SK-N-SH (cell line): Measurements from ENCODE around the gene FALEC. TPM values are rescaled to one million over a fixed set of nuclear protein-coding genes. Genes with fewer than 3 reads are reported as not detected.

Experiments used
- CTCF ChIA-PET: fragments of 300-600, 350-600 bp; formaldehyde crosslinking; extraction: SDS; loops from one replicate; lab custom pipeline; 2021; lab: Yijun Ruan, JAX
- POLR2A ChIA-PET: fragments of 350-600 bp; sonication (Branson Sonifier 250); formaldehyde crosslinking; extraction: SDS; loops from one replicate; lab custom pipeline; 2020; ENCODE audit warnings: antibody characterized with exemption, inconsistent platforms; lab: Yijun Ruan, JAX
- DNase-seq: peaks from one replicate; pipeline ENCODE4 v3.0.0; 2012
- H2AFZ ChIP-seq: fragments of 200-600 bp; sonication (generic); 2 replicates; pipeline ENCODE4 v1.8.1; 2016; ENCODE audit warnings: antibody characterized with exemption, mild to moderate bottlenecking, low read depth
- H3F3A ChIP-seq: fragments of 200-600 bp; sonication (generic); replicated peaks from 2 replicates; pipeline ENCODE3; 2016; ENCODE audit warnings: antibody characterized with exemption, mild to moderate bottlenecking; ENCODE audit not compliant: insufficient read depth
- H3K27ac ChIP-seq, 2 experiments: fragments of 200-500 bp in 1 of 2; fragments of 200-600 bp in 1 of 2; sonication (Bioruptor generic) in 1 of 2; sonication (generic), shearing (Covaris generic) in 1 of 2; 2 replicates each; pipeline versions ENCODE4 v1.5.1 to v1.6.1; 2014 to 2016; ENCODE audit warnings: low read depth in 2 of 2, inconsistent platforms in 1 of 2, low read length in 1 of 2, mild to moderate bottlenecking in 1 of 2, mixed read lengths in 1 of 2
- H3K27me3 ChIP-seq: fragments of 200-600 bp; sonication (generic), shearing (Covaris generic); 2 replicates; pipeline ENCODE4 v1.6.1; 2016; ENCODE audit warnings: mixed run types; ENCODE audit not compliant: insufficient read depth
- H3K36me3 ChIP-seq, 2 experiments: fragments of 200-500 bp in 1 of 2; fragments of 200-600 bp in 1 of 2; sonication (Bioruptor generic) in 1 of 2; sonication (generic) in 1 of 2; replicated peaks in 1 of 2; 2 replicates each; pipeline versions ENCODE3 to v1.5.1; 2014 to 2016; ENCODE audit warnings: low read length in 1 of 2, mild to moderate bottlenecking in 1 of 2; ENCODE audit not compliant: insufficient read depth in 2 of 2, control insufficient read depth in 1 of 2
- H3K4me1 ChIP-seq, 2 experiments: fragments of 200-500 bp in 1 of 2; fragments of 200-600 bp in 1 of 2; sonication (Bioruptor generic) in 1 of 2; sonication (generic), shearing (Covaris generic) in 1 of 2; 2 replicates each; pipeline versions ENCODE4 v1.5.1 to v1.6.1; 2014 to 2016; ENCODE audit warnings: low read depth in 1 of 2, low read length in 1 of 2, mixed run types in 1 of 2; ENCODE audit not compliant: insufficient read depth in 2 of 2, control insufficient read depth in 1 of 2
- H3K4me2 ChIP-seq: fragments of 200-600 bp; sonication (generic), shearing (Covaris generic); 2 replicates; pipeline ENCODE4 v1.6.1; 2017; ENCODE audit warnings: mixed run types
- H3K4me3 ChIP-seq, 2 experiments: fragments of 200-500 bp in 1 of 2; fragments of 200-600 bp in 1 of 2; sonication (Bioruptor generic) in 1 of 2; sonication (generic), shearing (Covaris generic) in 1 of 2; 2 replicates each; pipeline versions ENCODE4 v1.5.1 to v1.8.1; 2014 to 2016; ENCODE audit warnings: low read depth in 2 of 2, inconsistent platforms in 1 of 2, low read length in 1 of 2, mild to moderate bottlenecking in 1 of 2, mixed read lengths in 1 of 2, moderate library complexity in 1 of 2
- H3K79me2 ChIP-seq: fragments of 200-600 bp; sonication (generic); 2 replicates; pipeline ENCODE4 v1.8.1; 2017; ENCODE audit warnings: mild to moderate bottlenecking; ENCODE audit not compliant: insufficient read depth
- H3K9ac ChIP-seq: fragments of 200-600 bp; sonication (generic); 2 replicates; pipeline ENCODE4 v1.6.1; 2017; ENCODE audit warnings: mixed run types
- H3K9me2 ChIP-seq: fragments of 200-600 bp; sonication (generic); 2 replicates; pipeline ENCODE4 v1.6.1; 2017; ENCODE audit warnings: mixed run types
- H3K9me3 ChIP-seq: fragments of 200-600 bp; sonication (generic); 2 replicates; pipeline ENCODE4 v1.6.1; 2017; ENCODE audit warnings: mixed run types, mild to moderate bottlenecking, moderate library complexity
- H4K20me1 ChIP-seq: fragments of 200-600 bp; sonication (generic); 2 replicates; pipeline ENCODE4 v1.6.1; 2017; ENCODE audit warnings: mild to moderate bottlenecking, mixed run types; ENCODE audit not compliant: insufficient read depth
- ELF1 ChIP-seq: IDR thresholded peaks from 2 replicates; pipeline ENCODE4 v1.4.0; 2012
- EP300 ChIP-seq, 2 experiments: IDR thresholded peaks; 2 replicates each; pipeline versions ENCODE4 v1.4.0 to v1.6.1; 2012; ENCODE audit warnings: borderline replicate concordance in 1 of 2, low read depth in 1 of 2, low read length in 1 of 2
- GABPA ChIP-seq: IDR thresholded peaks from 2 replicates; pipeline ENCODE4 v1.4.0; 2012; ENCODE audit warnings: low read depth, mild to moderate bottlenecking
- GATA2 ChIP-seq: sonication (generic); formaldehyde crosslinking; IDR thresholded peaks from 2 replicates; pipeline ENCODE4 v1.5.0; 2020; ENCODE audit warnings: mild to moderate bottlenecking, missing genetic modification reagents
- MEF2A ChIP-seq: IDR thresholded peaks from 2 replicates; pipeline ENCODE4 v1.4.0; 2012; ENCODE audit warnings: low read depth, borderline replicate concordance
- MXI1 ChIP-seq: IDR thresholded peaks from 2 replicates; pipeline ENCODE4 v1.6.1; 2012; ENCODE audit warnings: mild to moderate bottlenecking, low read depth, low read length, improper control_type of control experiment
- NFIC ChIP-seq: IDR thresholded peaks from 2 replicates; pipeline ENCODE4 v1.4.0; 2012; ENCODE audit warnings: borderline replicate concordance
- POLR2AphosphoS5 ChIP-seq: IDR thresholded peaks from 2 replicates; pipeline ENCODE4 v1.6.1; 2012; ENCODE audit warnings: low read depth, low read length
- RCOR1 ChIP-seq: fragments of 150-350 bp; IDR thresholded peaks from 2 replicates; pipeline ENCODE4 v1.6.1; 2017; ENCODE audit warnings: antibody characterized with exemption, low read length
- RXRA ChIP-seq: IDR thresholded peaks from 2 replicates; pipeline ENCODE4 v1.4.0; 2012; ENCODE audit warnings: low read depth, mild to moderate bottlenecking, borderline replicate concordance
- SMC3 ChIP-seq: IDR thresholded peaks from 2 replicates; pipeline ENCODE4 v1.6.1; 2012; ENCODE audit warnings: low read depth, low read length, improper control_type of control experiment
- TAF1 ChIP-seq: IDR thresholded peaks from 2 replicates; pipeline ENCODE4 v1.6.1; 2012; ENCODE audit warnings: low read depth, mild to moderate bottlenecking, low read length, moderate library complexity, borderline replicate concordance
- TEAD4 ChIP-seq: IDR thresholded peaks from 2 replicates; pipeline ENCODE4 v1.4.0; 2012; ENCODE audit warnings: mild to moderate bottlenecking, borderline replicate concordance; ENCODE audit not compliant: insufficient read depth
- USF2 ChIP-seq: fragments of 150-350 bp; IDR thresholded peaks from 2 replicates; pipeline ENCODE4 v1.6.1; 2017; ENCODE audit warnings: antibody characterized with exemption, low read length, low read depth, borderline replicate concordance
- WGBS: methylation state at CpG from one replicate; pipeline ENCODE4 v1.1.6; 2017; ENCODE audit warnings: low lambda C conversion rate; 5-methylcytosine and 5-hydroxymethylcytosine counted together
- polyA plus RNA-seq, 3 experiments: library from polyadenylated mRNA; depleted of rRNA; stranded (reverse); fragments of >200 nt; gene quantifications; 2 replicates each; pipeline ENCODE4 v1.2.3, GENCODE V29; 2012
- TF ChIP-seq, protein P1 (sequence below): IDR thresholded peaks from 2 replicates; pipeline ENCODE4; 2012
- TF ChIP-seq, protein P2 (sequence below): IDR thresholded peaks from 2 replicates; pipeline ENCODE4 v1.4.0; 2012; ENCODE audit warnings: low read depth, borderline replicate concordance
- TF ChIP-seq, protein P3 (sequence below): fragments of 150-350 bp; IDR thresholded peaks from 2 replicates; pipeline ENCODE4 v1.6.1; 2016; ENCODE audit warnings: mild to moderate bottlenecking, low read depth, low read length

FALEC gene
- polyA plus RNA-seq, 1 of the 3 experiments (the other 2 are of a cell fraction): 0.72 TPM

DNA sequence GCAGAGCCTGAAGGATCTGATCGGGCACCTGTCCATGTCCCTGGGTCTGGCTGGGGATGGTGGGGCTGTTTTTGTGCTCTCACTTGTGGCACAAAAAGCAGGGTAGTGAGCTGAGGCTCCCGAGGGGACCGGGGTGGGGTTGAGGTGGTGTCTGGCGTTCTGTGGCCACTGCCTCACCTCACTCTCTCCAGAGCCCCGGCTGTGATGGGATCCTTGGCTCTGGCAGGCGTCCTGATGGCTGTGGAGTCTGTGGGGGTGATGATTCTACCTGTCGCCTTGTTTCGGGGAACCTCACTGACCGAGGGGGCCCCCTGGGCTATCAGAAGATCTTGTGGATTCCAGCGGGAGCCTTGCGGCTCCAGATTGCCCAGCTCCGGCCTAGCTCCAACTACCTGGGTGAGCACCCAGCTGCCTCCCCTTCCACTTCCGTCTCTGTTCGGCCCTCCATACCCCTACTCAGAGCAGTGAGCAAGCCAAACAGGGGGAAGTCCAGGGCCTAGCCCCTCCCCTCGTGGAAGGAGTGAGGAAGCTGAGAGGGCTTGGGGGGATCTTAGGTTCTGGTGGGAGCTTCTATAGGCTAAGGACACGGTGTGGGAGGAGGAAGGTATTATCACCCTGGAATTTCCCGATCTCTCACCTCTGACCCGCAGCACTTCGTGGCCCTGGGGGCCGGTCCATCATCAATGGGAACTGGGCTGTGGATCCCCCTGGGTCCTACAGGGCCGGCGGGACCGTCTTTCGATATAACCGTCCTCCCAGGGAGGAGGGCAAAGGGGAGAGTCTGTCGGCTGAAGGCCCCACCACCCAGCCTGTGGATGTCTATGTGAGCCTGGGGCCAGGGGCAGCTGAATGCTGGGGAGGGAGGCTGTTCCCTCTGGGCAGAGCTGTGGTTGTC lies 40.7 kb downstream of the FALEC start (continued):
- TF ChIP-seq USF2: no peak

DNA sequence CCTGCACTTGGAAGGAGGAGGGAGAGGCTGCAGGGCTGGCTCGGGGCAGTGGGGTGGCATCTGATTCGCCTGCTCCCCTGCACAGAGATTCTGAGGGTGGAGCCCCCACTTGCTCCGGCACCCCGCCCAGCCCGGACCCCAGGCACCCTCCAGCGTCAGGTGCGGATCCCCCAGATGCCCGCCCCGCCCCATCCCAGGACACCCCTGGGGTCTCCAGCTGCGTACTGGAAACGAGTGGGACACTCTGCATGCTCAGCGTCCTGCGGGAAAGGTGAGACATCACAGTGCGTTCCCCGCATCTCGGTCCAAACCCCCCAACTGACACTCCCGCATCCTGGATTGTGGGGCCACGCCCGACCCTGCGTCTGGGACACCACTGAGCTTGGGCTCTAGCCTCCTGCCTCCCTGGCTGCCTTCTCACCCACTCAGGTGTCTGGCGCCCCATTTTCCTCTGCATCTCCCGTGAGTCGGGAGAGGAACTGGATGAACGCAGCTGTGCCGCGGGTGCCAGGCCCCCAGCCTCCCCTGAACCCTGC lies 41.6 kb downstream of the FALEC start:
- Histone ChIP-seq H3K9me3 (no peaks in the 10 kb centered on the region), H3K9me2 (no peaks in the 10 kb centered on the region), H2AFZ (no peak overlapping the region), H3K9ac (no peak overlapping the region), H3F3A (peaks cover 16% of the 10 kb centered on the region), H3K27ac (no peak overlapping the region), H3K27me3 (no peaks in the 10 kb centered on the region), H3K4me2 (no peak overlapping the region), H3K4me1 (peaks cover 18 to 21% of the 10 kb centered on the region in 2 experiments; a peak in 3 of 4 replicates), H3K79me2 (peaks cover 31% of the 10 kb centered on the region), H3K4me3 (no peak overlapping the region), H4K20me1 (peaks cover 6% of the 10 kb centered on the region; the same call in 1 of the 2 replicates), H3K36me3 (no peaks in the 10 kb centered on the region)
- CTCF ChIA-PET: interaction anchor here (1.1 to 5.2 kb wide), 3 partner anchors 11 to 256 kb away, joined by 3 to 58 read pairs (median 6); no protein-coding TSS in a partner anchor
- WGBS: 95% methylated on average over 18 of the region's 26 CpGs
- no peak for DNase-seq
- POLR2A ChIA-PET: no interaction called here
- TF ChIP-seq EP300 (IDR thresholded peaks at IDR 0.05; ENCODE audit: borderline replicate concordance in 1 of 2, low read depth in 1 of 2, low read length in 1 of 2): no peak
- TF ChIP-seq, protein P1, sequence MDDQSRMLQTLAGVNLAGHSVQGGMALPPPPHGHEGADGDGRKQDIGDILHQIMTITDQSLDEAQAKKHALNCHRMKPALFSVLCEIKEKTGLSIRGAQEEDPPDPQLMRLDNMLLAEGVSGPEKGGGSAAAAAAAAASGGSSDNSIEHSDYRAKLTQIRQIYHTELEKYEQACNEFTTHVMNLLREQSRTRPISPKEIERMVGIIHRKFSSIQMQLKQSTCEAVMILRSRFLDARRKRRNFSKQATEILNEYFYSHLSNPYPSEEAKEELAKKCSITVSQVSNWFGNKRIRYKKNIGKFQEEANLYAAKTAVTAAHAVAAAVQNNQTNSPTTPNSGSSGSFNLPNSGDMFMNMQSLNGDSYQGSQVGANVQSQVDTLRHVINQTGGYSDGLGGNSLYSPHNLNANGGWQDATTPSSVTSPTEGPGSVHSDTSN: no peak
- no peak for TF ChIP-seq RCOR1
- TF ChIP-seq GABPA: no peak
- TF ChIP-seq NFIC: no peak
- TF ChIP-seq SMC3: no peak
- TF ChIP-seq POLR2AphosphoS5: no peak

GRCh38 chr1:150557813-150558212 lies 42.3 kb downstream of the FALEC start:
- H3K9me2 ChIP-seq: no peaks in the 10 kb centered on the region
- no peaks in the 10 kb centered on the region for H3K36me3 ChIP-seq
- no peak overlapping the region for H3K27ac ChIP-seq
- WGBS: 91% methylated on average over 13 of the region's 15 CpGs
- H3K9ac ChIP-seq: no peak overlapping the region
- peaks cover 15% of the 10 kb centered on the region for H3F3A ChIP-seq
- no peaks in the 10 kb centered on the region for H3K27me3 ChIP-seq
- DNase-seq: no peak
- POLR2A ChIA-PET: no interaction called here
- H4K20me1 ChIP-seq: peaks cover 6% of the 10 kb centered on the region; the same call in 1 of the 2 replicates
- H3K4me3 ChIP-seq: no peak overlapping the region
- CTCF ChIA-PET: interaction anchor here (1.1 to 5.2 kb wide), 4 partner anchors 10 to 255 kb away, joined by 3 to 58 read pairs (median 12); partner anchors contain the start of gene FALEC
- H2AFZ ChIP-seq: no peak overlapping the region
- no peaks in the 10 kb centered on the region for H3K9me3 ChIP-seq
- H3K4me1 ChIP-seq: peaks cover 18 to 24% of the 10 kb centered on the region in 2 experiments
- no peak overlapping the region for H3K4me2 ChIP-seq
- peaks cover 37% of the 10 kb centered on the region for H3K79me2 ChIP-seq
- TF ChIP-seq RXRA: no peak
- TF ChIP-seq TEAD4: no peak
- no peak for TF ChIP-seq NFIC
- no peak for TF ChIP-seq ELF1
- no peak for TF ChIP-seq GATA2
- TF ChIP-seq MXI1: no peak
- TF ChIP-seq TAF1: no peak
- no peak for TF ChIP-seq RCOR1
- TF ChIP-seq GABPA: no peak
- TF ChIP-seq, protein P2, sequence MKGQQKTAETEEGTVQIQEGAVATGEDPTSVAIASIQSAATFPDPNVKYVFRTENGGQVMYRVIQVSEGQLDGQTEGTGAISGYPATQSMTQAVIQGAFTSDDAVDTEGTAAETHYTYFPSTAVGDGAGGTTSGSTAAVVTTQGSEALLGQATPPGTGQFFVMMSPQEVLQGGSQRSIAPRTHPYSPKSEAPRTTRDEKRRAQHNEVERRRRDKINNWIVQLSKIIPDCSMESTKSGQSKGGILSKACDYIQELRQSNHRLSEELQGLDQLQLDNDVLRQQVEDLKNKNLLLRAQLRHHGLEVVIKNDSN: no peak
- no peak for TF ChIP-seq MEF2A
- TF ChIP-seq, protein P3, sequence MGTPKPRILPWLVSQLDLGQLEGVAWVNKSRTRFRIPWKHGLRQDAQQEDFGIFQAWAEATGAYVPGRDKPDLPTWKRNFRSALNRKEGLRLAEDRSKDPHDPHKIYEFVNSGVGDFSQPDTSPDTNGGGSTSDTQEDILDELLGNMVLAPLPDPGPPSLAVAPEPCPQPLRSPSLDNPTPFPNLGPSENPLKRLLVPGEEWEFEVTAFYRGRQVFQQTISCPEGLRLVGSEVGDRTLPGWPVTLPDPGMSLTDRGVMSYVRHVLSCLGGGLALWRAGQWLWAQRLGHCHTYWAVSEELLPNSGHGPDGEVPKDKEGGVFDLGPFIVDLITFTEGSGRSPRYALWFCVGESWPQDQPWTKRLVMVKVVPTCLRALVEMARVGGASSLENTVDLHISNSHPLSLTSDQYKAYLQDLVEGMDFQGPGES: no peak
